Transverse colon (tissue), 3 donors: ENCODE results near the gene ARL5B.
"Not testable (repeated sequence)": the region's sequence is repeated elsewhere in the genome, so short reads cannot be mapped to it uniquely, and the experiment has no call there.

Experiments
- EP300 ChIP-seq: sonication (generic); formaldehyde crosslinking; IDR thresholded peaks from one replicate; pipeline ENCODE4 v1.6.1; 2017; ENCODE audit warnings: antibody characterized with exemption, low read depth
- POLR2A ChIP-seq: fragments of 450-650 bp; IDR thresholded peaks from one replicate; pipeline ENCODE4 v1.6.1; 2016; ENCODE audit warnings: antibody characterized with exemption, mild to moderate bottlenecking, moderate library complexity
- TF ChIP-seq, protein P1 (sequence below), 5 experiments: fragments of 200-600 bp in 3 of 5; fragments of 450-650 bp in 2 of 5; sonication (generic) in 3 of 5; IDR thresholded peaks; 1 replicate in 2 of 5; 2 replicates in 3 of 5; pipeline ENCODE4 v1.5.1; 2016 to 2017; ENCODE audit warnings: antibody characterized with exemption in 5 of 5, inconsistent platforms in 3 of 5, mild to moderate bottlenecking in 2 of 5, moderate library complexity in 1 of 5

DNA sequence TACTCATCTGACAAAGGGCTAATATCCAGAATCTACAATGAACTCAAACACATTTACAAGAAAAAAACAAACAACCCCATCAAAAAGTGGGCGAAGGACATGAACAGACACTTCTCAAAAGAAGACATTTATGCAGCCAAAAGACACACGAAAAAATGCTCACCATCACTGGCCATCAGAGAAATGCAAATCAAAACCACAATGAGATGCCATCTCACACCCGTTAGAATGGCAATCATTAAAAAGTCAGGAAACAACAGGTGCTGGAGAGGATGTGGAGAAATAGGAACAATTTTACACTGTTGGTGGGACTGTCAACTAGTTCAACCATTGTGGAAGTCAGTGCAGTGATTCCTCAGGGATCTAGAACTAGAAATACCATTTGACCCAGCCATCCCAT, 26.7 kb upstream of the ARL5B start:
- TF ChIP-seq, protein P1, sequence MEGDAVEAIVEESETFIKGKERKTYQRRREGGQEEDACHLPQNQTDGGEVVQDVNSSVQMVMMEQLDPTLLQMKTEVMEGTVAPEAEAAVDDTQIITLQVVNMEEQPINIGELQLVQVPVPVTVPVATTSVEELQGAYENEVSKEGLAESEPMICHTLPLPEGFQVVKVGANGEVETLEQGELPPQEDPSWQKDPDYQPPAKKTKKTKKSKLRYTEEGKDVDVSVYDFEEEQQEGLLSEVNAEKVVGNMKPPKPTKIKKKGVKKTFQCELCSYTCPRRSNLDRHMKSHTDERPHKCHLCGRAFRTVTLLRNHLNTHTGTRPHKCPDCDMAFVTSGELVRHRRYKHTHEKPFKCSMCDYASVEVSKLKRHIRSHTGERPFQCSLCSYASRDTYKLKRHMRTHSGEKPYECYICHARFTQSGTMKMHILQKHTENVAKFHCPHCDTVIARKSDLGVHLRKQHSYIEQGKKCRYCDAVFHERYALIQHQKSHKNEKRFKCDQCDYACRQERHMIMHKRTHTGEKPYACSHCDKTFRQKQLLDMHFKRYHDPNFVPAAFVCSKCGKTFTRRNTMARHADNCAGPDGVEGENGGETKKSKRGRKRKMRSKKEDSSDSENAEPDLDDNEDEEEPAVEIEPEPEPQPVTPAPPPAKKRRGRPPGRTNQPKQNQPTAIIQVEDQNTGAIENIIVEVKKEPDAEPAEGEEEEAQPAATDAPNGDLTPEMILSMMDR (IDR thresholded peaks at IDR 0.05): not testable (repeated sequence)
- not testable (repeated sequence) for TF ChIP-seq EP300, POLR2A
